HG03159 (cell line): ENCODE results near the gene CCNI.

Experiments
- ATAC-seq: cut with Tn5 transposase; IDR thresholded peaks from one replicate; pipeline ENCODE4 v1.9.1; 2021; ENCODE audit warnings: mild to moderate bottlenecking, moderate library complexity; ENCODE audit not compliant: unreplicated experiment

Gene CCNI

DNA sequence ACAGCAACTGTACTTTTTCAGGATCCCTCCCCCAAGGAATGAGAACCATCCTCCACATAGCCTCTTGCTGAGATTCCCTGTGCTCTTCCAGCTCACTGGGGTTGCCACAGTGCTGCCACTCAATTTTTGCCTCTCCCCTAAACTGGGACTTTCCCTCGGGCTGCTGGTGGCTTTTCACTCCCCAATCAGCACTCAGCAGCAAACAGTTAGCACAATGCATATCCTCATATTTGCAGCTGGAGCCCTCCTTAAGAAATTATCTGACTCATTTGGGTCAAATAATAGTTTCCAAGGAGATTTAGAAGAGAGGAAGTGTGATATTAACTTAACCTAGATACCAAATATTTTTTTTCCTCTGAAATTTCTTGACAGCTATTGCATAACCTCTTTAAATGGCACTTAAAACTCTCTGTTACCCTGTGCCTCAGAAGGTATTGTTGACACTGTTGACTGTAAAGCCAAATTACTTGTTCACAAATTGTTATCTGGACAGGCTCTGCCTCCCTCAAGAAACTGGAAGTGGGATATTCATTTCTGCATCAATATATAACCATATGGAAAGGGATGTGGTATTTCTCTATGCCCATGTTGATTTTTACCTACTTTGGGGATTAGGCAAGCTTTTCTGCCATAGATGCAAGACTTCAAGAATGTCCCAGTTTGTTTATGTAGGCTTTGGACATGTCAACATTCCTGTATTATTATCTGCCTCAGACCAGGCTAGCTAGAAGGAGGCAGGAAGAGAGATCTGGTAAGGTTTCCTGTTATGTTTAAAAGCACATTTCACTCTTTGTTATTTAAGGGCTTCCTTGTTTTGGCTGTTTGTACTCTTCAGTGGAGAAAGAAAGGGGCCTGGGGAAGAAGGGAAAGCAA, 68.2 kb downstream of the CCNI start:
- ATAC-seq, result peak; percentile 60

DNA sequence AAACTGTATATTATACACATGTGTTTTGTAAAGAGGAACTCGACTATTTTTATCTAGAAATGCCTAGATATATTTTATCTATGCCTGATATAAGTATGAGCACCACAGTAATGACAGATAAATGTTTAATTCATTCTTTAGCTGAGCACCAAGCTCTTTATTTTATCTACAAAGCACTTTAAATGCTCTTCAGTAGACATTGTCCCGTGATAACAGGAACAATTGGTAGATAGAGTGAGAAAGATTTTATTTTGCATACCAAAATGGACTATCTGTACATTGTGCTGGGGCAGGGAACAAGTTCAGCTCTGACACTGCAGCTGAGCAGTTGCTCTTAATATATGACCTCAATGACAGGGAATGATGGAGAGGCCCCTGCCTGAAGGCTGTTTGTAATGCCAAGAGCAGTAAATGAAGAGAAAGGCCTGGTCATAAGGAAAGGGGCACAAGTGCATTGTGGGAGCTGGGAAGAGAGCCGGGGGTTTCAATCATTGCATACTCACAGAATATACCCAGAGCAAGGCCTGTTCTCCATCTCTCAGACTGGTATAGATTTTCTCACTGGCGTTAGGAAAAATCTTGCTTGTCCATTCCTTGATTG, 68.9 kb downstream of the CCNI start:
- ATAC-seq, result no peak

DNA sequence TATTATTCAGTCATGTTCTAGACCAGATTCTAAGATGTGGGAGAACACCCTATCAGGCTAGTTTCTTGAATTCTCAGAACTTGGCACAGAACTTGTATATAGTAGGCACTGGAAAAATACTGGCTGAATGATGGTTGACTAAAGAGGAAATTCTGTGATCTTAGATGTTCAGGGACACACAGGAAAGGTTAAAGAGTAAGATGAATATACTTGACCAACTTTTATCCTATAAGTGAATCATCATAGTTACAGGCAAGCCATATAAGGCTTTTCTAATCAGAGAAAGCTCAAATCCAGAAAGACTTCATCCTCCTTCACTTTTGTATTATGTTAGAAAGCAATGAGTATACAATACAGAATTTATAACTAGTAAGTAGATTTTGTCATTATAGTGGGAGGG, 72.4 kb downstream of the CCNI start:
- no peak for ATAC-seq

- no peak for ATAC-seq
These were observed 73.3 kb downstream of the CCNI start for GRCh38 chr4:77002321-77003107.

DNA sequence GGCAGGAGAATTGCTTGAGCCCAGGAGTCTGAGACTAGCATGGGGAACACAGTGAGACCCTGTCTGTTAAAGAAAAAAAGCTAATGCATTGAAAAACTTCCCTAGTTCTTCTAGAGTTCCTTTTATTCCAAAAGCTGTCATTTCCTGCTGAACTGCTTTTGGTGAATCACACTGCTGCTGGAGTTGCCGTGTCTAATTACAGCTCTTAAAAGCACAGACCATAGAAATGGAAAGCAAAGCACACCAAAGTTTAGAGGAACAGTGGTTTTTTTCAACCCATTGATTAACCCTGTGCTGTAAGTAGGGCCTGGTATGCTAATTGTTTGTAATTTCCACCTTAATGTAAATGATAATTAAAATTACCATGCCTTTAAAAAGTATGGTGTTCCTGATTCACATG, 73.9 kb downstream of the CCNI start:
- no peak for ATAC-seq

GRCh38 chr4:76998251-76998901, 77.4 kb downstream of the CCNI start:
- ATAC-seq, result no peak

- ATAC-seq, result no peak
These were observed 78.3 kb downstream of the CCNI start for GRCh38 chr4:76997532-76997931.
